NCI-H524 treated with DMSO at 0.1 percent for 48 hours (cell line): ENCODE measurements around the gene ZSCAN31.
"Not testable (repeated sequence)": the region's sequence is repeated elsewhere in the genome, so short reads cannot be mapped to it uniquely, and the experiment has no call there.

ENCODE experiments used
- DNase-seq: peaks from one replicate; lab custom pipeline; 2025; lab: John Stamatoyannopoulos, UW

ZSCAN31 gene

DNA sequence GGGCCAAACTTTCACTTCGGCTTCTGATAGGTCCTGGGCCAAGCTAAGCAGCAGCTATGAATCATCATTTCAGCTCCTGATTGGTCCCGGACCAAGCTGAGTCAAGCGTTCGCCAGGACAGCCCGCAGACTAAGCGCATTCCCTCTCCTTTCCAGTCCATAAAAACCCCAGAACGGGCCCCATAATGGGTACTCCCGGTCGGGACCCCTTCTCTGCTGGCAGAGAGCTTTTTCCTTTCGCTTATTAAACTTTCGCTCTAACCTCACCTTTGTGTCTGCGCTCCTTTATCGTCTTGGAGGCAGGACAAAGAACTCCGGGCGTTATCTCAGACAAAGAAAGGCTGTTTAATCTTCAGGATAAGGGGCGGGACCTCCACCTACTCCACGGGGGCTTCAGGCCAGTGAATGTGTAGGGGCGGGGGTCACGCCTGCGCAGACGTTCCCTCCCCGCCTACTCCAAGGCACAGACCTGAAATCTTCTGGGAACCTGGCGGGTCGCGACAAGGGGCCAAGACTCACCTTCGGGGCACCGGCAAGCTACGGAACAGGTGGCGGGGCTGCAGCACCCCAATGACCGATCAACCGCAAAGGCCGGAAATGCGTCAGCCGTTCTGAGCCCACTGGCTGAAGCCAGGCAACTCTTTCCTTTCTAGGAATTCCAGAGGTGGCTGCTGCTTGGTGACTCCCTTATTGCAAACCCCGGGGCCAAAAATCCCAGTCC is at the start of gene ZSCAN31:
Gene ZSCAN31, minus strand, starts transcription at position 585 of the 720 bp plus-strand sequence. CDS start 6,465 bp downstream, outside the sequence.
- peak; percentile 85 for DNase-seq

DNA sequence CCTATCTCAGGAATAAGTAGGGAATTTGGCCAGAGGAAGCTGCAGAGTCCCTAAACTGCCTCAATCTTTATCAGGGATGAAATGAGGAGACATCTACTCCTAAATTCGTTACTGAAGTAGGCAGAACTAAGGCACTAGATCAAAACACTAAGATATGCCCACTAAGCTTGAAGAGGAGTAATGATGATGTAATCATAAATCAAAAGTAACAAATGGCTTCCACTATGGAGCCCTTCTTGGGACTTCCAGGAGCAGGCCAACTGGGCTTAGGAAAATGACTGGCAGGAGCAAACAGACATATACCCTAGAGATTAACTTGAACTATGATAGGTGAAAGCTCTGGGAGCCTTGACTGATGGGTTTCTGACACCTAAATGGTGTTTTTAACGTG is 48.2 kb upstream of the ZSCAN31 start:
- DNase-seq: no peak

DNA sequence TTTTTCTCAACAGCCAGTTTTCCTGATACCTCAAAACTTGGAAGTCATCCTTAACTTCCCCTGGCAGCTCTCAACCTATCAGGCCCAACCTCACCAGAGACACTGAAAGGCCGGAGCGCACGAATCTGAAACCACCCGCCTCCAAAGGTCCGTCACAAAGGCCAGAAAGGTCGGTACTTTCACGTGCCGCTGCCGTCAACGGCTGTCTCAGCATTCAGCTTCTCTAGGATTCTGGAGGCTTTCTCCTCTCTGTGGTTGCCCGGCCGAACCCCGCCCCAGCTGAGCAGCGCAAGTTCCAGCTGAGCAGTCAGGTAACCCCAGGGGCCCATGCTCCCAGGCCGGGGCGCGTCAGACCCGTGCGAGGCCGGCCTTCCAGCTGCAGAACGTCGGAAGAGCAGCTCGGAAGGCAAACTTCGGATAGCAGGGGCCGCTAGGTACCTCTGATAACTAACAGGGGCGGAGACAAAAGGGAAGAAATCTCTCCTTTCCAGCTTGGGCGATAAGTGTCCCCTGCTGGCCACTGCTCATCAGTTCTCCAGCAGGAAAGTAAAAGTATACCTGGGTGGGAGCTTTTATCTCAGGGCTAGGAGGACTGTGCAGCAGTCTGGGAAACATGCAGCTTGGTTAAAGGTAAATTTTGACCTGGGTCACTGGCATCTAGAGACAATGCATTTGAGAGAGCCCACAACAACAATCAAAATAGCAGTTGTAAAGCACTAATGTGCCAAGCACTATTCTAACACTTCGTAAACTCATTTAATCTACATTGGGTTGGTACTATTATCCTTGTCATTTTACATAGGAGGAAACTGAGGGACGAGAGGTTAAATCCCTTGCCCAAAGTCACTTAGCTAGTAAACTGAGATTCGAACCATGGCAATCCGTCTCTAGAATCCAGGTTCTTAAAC is 47.5 kb upstream of the ZSCAN31 start:
- DNase-seq: no peak

DNA sequence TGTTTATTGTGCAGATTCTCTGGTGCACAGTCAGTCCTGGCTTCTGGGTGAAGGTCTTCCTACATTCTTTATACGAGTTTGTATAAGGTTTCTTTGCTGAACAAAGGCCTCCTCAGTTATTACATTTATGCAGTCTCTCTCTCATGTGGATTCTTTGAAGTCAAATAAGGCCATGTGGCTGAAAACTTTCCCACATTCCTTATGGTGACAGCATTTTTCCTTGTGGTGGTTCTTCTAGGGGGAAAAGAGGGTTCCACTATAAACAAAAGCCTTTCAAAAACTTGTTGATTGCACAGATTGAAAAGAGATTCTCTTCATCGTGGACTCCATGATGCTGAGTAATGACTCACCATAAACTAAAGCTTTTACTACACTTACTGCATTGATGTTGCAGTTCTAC is 44.4 kb upstream of the ZSCAN31 start:
- no peak for DNase-seq

DNA sequence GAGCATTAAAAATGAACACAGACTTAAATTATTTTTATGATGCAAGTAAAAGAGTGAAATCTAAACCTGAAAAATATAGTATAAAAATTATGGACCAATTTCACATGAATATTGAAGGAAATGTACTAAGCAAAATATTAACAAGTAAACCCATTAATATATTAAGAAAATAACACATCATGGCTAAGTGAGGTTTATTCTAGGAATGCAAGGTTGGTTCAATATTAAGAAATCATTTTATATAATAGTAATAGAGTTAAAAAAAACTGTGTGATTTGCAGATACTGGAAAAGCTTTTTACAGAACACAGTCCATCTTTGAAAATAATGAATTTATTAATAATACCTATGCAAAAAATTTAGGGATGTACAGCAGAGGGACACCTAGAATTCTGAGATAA is 42.7 kb upstream of the ZSCAN31 start:
- DNase-seq: no peak

DNA sequence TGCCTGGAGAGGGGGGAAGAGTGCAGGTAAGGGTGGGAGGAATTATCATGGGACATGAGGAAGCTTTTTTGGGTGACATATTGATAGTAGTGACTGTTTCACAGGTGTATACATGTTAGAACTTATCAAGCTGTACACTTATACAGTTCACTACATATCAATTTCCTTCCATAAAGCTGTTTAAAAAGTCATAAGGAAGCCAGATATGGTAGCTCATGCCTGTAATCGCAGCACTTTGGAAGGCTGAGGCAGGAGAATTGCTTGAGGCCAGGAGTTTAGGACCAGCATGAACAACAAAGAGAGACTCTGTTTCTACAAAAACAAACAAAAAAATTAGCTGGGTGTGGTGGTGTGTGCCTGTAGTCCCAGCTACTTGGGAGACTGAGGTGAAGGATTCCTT is 41.9 kb upstream of the ZSCAN31 start:
- DNase-seq: no peak

DNA sequence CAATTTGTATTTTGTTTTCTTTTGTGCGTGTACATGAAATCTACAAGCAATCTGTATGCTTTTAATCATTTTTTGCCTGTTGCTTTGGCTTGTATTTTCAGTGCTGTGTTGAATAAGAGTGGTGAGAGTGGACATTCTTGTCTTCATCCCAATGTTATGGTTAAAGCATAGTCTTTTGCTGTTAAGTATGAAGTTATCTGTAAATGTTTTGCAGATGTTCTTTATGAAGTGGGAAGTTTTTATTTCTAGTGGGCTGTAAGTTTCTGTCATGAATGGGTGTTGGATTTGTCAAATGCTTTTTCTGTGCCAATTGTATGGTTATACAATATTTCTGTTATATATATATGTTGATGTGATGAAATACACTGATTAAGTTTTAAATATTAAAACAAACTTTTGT is 38.0 kb upstream of the ZSCAN31 start:
- no peak for DNase-seq

DNA sequence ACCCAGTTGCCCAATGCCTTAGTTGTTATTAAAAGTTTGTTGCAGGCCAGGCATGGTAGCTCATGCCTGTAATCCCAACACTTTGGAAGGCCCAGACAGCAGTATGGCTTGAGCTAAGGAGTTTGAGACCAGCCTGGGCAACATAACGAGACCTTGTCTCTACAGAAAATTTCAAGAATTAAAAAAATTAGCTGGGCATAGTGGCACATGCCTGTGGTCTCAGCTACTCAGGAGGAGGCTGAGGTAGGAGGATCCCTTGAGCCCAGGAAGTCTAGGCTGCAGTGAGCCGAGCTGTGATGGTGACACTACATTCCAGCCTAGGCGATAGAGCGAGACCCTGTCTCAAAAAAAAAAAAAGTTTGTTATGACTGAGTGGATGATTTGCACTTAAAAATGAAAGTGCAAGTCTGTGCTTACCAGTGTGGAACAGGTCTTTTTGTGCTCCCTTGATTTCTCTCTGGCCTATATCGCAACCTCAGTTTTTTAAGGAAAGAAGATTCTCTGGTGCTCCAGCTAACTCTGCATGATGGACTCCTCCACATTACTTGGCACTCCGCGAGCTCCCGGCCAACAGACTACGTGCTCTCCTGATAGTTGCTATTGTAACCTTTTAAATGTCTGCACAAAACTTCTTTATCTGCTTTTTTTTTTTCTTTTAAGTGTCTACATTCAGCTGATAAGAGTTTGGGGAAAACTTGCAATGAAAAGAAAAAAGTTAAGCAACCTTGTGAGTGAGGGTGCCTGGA is 35.9 kb upstream of the ZSCAN31 start:
- DNase-seq: no peak

DNA sequence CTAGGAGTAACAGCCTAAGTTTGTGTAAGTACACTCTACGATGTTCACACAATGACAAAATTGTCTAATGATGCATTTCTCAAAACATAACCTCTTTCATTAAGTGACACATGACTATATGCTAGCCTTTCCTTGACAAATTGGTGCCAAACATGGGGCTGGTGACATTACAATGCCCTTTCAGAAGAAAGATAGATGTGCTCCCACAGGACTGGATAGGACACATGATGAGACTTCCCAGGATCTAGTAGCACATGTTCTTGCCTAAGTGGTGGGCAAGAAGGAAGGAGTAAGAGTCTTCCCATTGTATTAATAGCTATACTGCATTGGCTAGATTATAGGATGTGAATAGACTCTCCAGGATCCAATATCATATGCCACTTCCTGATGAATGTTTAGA is 35.3 kb upstream of the ZSCAN31 start:
- no peak for DNase-seq

DNA sequence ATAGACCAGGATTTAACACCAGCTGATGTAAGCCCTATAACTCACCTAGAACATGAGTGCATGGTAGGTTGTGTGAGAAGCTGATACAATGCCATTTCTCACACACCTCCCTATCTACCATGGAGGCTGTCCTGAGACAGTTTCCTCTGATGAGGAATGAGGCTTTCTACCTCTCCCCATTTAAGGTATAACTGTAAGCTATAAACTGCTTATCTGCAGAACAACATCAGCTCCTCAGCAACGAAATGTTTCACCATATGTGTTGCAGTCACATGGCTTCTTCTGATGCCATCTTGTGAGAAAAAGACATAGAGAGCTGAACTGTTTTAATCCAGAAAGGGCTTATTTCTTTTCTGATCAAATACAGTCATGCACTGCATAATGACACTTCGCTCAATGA is 34.5 kb upstream of the ZSCAN31 start:
- DNase-seq: no peak

DNA sequence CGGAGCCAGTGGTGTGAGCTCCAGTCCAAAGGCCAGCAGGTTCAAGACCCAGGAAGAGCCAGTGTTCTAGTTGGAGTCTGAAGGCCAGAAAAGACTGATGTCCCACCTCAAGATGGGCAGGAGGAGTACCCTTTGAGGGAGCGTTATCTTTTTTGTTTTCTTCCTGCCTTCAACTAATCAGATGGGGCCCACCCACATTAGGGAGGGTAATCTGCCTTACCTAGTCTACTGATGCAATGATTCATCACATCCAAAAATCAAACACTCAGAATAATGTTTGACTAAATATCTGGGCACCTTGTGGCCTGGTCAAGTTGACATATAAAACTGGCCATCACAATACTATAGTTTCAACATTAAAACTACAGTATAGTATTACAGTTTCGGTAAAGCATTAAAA is 33.5 kb upstream of the ZSCAN31 start:
- DNase-seq: no peak

DNA sequence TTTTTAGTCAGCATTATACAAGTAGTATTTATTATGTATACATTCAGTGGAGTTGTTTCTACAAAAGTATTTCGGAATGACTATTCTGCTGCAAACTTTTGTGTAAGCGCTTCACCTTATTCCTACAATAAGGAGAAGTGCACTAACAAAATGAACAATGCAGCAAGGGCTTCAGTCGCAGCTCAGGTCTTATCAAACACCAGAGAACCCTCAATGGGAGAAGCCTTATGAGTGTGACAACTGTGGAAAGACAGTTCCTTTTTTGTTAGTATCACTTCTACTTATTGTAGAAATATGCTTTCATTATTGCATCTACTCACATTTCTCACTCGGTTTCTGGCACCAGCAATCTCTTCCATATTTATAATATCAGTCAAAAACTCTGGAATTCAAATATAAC is 32.6 kb upstream of the ZSCAN31 start:
- no peak for DNase-seq

DNA sequence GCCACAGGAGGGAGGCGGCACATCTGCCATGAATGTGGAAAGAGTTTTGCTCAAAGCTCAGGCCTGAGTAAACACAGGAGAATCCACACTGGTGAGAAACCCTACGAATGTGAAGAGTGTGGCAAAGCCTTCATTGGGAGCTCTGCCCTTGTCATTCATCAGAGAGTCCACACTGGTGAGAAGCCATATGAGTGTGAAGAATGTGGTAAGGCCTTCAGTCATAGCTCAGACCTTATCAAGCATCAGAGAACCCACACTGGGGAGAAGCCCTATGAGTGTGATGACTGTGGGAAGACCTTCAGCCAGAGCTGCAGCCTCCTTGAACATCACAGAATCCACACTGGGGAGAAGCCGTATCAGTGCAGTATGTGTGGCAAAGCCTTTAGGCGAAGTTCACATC is 29.6 kb upstream of the ZSCAN31 start:
- not testable (repeated sequence) for DNase-seq

DNA sequence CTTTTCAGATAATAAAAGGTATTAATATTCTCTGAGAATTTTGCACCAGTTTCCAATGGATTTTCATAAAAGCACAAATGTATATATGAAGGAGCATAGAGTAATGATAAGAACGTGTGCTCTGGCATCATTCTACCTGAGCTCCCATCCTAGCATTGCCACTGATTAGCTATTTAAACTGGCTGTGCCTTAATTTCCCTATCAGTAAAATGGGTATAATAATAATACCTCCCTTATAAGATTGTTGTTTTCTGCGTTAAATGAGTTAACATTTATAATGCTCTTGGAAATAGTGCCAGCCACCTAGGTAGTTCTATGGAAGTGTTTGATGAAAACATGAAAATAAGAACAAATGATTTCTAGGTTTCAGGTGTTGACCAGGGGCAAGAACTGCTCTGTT is 25.0 kb upstream of the ZSCAN31 start:
- DNase-seq: no peak

DNA sequence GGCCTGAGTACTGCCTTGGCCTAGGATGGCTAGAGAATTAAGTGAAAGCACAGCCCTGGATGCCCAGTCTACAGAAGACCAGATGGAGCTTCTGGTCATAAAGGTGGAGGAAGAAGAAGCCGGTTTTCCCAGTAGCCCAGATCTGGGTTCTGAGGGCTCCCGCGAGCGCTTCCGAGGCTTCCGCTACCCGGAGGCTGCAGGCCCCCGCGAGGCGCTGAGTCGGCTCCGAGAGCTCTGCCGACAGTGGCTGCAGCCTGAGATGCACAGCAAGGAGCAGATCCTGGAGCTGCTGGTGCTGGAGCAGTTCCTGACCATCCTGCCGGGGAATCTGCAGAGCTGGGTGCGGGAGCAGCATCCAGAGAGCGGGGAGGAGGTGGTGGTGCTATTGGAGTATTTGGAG is 23.6 kb upstream of the ZSCAN31 start:
- DNase-seq: not testable (repeated sequence)

DNA sequence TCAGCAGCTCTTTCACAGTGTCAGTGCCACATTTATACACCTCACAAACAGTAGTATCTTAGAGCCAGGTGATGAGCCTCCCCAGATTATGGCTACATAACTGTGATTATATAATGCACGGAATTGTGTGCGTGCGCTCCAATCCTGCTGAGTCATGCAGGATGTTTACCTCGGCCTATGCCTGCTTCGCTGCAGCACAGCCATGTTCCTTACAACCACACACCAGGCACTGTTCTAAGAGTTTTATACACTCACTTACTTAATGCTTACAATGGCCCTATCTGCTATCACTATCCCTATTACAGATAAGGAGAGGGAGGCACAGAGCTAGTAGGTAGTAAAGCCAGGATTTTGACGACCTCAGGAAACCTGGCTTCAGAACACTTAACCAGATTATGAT is 21.1 kb upstream of the ZSCAN31 start:
- no peak for DNase-seq

DNA sequence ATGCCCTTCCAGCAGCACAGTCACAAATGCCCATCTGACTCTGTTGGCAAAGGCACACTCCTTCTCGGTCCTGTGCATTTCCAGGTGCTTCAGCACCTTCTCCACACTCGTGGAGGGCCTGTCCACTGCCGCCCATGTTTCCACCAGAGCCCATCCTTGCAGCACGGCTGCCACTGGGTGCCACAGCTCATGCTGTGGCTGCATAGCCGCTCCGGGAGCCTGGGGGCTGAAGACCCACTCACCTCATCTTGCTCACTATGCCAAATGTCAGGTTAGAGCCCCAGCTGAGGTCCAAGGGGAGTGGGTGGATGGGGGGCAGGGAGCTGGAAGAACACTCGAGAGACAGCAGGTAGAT is 20.7 kb upstream of the ZSCAN31 start:
- no peak for DNase-seq

DNA sequence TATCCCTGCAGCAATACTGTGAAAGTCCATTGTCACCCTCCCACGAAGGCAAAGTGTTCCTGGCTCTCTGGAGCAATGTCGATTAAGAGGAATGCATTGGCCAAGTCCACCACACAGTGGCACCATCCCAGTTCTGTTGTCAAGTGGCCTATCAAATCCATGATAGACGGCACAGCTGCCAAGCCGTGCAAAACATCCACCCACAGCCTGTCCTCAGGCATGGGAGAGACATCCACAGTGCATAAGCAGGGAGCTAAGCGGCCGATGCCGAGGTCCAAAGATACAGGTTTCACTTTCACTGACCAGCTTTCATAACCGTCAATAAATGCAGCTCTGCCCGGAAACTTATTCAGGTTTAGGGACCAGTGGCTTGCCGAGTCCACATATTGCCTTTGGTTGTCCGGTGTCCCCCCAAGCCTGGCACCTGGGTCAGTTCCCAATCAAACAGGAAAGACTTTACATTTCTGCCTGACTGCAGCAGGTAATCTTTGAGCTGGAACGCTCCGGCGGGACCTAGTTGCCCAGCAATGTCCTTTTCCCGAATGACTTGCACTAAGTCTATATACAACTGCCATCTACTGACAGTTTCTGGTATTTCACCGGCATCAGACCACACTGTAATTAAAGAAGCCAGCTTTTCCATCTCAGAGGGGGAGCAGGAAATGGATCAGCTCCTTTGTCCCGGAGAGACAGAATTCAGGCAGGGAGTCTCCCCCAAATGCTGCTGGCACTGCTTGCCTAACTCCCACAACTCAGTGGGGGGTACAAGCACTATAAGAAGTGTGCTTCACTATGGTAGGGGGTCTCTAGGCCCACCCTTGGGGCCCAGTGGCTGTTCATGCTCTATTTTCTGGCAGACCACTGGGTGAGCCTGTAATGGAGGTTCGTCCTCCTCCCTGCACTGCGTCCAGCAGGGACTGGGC is 20.1 kb upstream of the ZSCAN31 start:
- DNase-seq: peak; percentile 42

DNA sequence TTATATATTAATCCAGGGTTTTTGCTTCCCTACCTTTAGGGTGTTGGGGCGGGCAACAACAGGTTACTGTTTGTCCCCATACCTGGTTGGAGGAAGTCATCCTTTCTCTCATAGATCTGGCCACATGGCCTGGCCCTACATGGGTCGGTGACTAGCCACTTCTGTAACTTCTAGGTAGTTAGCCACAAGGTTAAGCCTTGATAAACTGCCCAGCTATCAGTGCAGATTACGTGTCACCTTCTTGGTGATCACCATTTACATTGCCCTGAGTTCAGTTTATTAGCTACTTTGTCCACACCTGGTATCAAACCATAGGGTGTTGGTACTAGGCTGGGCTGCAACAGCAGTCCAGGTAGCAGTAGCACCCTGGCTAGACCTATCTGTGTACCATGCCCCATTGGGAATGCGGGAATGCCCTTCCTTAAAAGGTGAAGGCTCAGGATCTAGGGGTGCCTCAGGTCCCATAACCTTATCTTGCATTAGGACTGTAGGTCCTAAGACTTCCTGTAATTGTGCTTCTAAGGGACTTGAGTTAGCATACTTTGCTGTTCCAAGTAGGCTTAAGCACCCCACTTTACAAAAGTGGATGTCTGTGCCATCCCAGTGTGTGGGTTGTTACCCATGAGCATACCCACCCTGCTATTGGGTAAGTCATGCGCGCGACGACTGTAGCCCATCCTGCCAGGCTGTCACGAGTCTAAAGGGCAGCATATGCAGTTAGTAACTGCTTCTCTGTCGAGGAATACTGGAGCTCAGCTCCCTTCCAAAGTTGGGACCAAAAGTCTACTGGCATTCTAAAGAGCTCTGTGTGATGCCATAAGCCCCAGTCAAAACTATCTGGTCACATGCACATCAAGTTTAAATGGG is 19.0 kb upstream of the ZSCAN31 start:
- DNase-seq: no peak

DNA sequence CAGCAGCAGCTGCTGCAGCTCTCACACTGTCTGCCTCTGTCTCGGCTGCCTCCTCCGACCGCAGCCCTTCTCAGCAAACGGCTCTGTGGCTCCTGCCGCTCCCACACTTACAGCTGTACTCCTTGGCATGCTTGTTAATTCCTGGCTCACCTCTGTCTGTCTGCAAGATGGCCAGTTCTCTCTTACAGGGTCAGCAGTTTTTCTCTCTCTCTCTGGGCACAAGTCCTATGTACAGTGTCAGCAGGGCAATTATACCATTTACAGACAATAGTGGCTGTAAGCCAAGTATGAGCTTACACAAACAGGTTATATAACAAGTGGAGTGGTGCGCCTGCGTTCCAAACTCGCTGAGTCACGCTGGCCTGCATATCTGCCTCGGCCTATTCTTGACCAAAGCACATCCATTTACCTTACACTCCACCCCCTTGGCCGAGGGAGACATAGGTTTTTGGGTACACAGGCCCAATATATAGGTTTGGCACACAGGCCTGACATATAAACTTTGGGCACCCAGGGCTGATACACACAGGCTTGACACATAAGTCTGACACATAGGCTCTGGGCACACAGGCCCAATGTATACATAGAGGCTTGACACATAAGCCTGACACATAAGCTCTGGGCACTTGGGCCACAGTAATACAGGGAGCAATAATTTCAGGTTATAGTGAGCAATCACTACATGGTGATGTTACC is 18.2 kb upstream of the ZSCAN31 start:
- DNase-seq: no peak
